ENCODE results near the gene ERCC1. TPM values are rescaled to one million over a fixed set of nuclear protein-coding genes. Genes with fewer than 3 reads are reported as not detected.

Gene ERCC1
- total and polyA plus RNA-seq, 4 donors, result 19.2 to 28.7 (median 22.0) TPM

DNA sequence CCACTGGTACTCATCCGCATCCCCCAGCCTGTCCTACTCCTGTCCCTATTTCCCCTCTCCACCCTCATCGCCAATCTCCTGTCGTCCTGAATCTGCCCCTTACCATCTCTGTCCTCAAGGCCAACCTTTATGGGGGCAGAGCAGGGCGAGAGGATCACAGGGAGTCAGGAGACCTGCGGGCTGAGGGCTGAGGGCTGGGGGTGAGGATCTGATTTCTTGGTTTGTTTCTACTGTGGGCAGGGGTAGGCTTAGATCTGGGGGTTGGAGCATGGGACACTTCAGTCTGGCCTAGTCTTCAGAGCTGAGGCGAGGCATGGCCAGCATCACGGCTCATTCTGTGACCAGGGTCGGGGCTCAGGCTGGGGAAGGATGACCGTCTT lies 16.5 kb upstream of the ERCC1 start:
- WGBS, result 71% methylated on average over 9 of the region's 9 CpGs
- H3K36me3 ChIP-seq (ENCODE audit: control insufficient read depth in 4 of 4, insufficient read depth in 3 of 4, low read depth in 1 of 4, low read length in 3 of 4), result no peaks in the 10 kb centered on the region
- no peaks in the 10 kb centered on the region for H3K27me3 ChIP-seq (ENCODE audit: control insufficient read depth in 4 of 4, insufficient read depth in 4 of 4, low read length in 3 of 4)
- H3K9me3 ChIP-seq (ENCODE audit: control insufficient read depth in 4 of 4, low read length in 3 of 4), result no peaks in the 10 kb centered on the region
- H3K9ac ChIP-seq (ENCODE audit: low read depth in 1 of 2, low read length in 2 of 2), result no peak overlapping the region
- peaks cover 4 to 17% (median 9%) of the 10 kb centered on the region in 4 donors for H3K4me1 ChIP-seq (ENCODE audit: control insufficient read depth in 4 of 4, insufficient read depth in 4 of 4, low read length in 3 of 4)
- peak overlapping the region in 1 of 3 donors; percentile 84 for H3K4me3 ChIP-seq (ENCODE audit: low read depth in 1 of 3, low read length in 3 of 3)
- TF ChIP-seq, protein P1, sequence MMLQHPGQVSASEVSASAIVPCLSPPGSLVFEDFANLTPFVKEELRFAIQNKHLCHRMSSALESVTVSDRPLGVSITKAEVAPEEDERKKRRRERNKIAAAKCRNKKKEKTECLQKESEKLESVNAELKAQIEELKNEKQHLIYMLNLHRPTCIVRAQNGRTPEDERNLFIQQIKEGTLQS (IDR thresholded peaks at IDR 0.05), result no peak
- TF ChIP-seq SP1 (IDR thresholded peaks at IDR 0.05) (no peak), JUND (IDR thresholded peaks at IDR 0.05) (no peak), FOXA2 (IDR thresholded peaks at IDR 0.05) (no peak), RXRA (IDR thresholded peaks at IDR 0.05) (no peak), NR2F2 (IDR thresholded peaks at IDR 0.05) (no peak), GABPA (IDR thresholded peaks at IDR 0.05 in 1 of 2, conservative IDR thresholded peaks at IDR 0.05 in 1 of 2) (no peak), YY1 (IDR thresholded peaks at IDR 0.05) (no peak), EGR1 (IDR thresholded peaks at IDR 0.05; ENCODE audit: low read depth in 2 of 2) (no peak), HNF4A (conservative IDR thresholded peaks at IDR 0.05) (no peak), HNF4G (IDR thresholded peaks at IDR 0.05) (no peak)
- TF ChIP-seq, protein P2, sequence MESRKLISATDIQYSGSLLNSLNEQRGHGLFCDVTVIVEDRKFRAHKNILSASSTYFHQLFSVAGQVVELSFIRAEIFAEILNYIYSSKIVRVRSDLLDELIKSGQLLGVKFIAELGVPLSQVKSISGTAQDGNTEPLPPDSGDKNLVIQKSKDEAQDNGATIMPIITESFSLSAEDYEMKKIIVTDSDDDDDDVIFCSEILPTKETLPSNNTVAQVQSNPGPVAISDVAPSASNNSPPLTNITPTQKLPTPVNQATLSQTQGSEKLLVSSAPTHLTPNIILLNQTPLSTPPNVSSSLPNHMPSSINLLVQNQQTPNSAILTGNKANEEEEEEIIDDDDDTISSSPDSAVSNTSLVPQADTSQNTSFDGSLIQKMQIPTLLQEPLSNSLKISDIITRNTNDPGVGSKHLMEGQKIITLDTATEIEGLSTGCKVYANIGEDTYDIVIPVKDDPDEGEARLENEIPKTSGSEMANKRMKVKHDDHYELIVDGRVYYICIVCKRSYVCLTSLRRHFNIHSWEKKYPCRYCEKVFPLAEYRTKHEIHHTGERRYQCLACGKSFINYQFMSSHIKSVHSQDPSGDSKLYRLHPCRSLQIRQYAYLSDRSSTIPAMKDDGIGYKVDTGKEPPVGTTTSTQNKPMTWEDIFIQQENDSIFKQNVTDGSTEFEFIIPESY (IDR thresholded peaks at IDR 0.05), result no peak
- TF ChIP-seq, protein P3, sequence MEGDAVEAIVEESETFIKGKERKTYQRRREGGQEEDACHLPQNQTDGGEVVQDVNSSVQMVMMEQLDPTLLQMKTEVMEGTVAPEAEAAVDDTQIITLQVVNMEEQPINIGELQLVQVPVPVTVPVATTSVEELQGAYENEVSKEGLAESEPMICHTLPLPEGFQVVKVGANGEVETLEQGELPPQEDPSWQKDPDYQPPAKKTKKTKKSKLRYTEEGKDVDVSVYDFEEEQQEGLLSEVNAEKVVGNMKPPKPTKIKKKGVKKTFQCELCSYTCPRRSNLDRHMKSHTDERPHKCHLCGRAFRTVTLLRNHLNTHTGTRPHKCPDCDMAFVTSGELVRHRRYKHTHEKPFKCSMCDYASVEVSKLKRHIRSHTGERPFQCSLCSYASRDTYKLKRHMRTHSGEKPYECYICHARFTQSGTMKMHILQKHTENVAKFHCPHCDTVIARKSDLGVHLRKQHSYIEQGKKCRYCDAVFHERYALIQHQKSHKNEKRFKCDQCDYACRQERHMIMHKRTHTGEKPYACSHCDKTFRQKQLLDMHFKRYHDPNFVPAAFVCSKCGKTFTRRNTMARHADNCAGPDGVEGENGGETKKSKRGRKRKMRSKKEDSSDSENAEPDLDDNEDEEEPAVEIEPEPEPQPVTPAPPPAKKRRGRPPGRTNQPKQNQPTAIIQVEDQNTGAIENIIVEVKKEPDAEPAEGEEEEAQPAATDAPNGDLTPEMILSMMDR (IDR thresholded peaks at IDR 0.05; ENCODE audit: low read depth, low read length, missing input control), result no peak
- TF ChIP-seq, protein P4, sequence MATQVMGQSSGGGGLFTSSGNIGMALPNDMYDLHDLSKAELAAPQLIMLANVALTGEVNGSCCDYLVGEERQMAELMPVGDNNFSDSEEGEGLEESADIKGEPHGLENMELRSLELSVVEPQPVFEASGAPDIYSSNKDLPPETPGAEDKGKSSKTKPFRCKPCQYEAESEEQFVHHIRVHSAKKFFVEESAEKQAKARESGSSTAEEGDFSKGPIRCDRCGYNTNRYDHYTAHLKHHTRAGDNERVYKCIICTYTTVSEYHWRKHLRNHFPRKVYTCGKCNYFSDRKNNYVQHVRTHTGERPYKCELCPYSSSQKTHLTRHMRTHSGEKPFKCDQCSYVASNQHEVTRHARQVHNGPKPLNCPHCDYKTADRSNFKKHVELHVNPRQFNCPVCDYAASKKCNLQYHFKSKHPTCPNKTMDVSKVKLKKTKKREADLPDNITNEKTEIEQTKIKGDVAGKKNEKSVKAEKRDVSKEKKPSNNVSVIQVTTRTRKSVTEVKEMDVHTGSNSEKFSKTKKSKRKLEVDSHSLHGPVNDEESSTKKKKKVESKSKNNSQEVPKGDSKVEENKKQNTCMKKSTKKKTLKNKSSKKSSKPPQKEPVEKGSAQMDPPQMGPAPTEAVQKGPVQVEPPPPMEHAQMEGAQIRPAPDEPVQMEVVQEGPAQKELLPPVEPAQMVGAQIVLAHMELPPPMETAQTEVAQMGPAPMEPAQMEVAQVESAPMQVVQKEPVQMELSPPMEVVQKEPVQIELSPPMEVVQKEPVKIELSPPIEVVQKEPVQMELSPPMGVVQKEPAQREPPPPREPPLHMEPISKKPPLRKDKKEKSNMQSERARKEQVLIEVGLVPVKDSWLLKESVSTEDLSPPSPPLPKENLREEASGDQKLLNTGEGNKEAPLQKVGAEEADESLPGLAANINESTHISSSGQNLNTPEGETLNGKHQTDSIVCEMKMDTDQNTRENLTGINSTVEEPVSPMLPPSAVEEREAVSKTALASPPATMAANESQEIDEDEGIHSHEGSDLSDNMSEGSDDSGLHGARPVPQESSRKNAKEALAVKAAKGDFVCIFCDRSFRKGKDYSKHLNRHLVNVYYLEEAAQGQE (IDR thresholded peaks at IDR 0.05), result no peak
- TF ChIP-seq, protein P5, sequence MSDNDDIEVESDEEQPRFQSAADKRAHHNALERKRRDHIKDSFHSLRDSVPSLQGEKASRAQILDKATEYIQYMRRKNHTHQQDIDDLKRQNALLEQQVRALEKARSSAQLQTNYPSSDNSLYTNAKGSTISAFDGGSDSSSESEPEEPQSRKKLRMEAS (IDR thresholded peaks at IDR 0.05), result no peak
- no peak for DNase-seq (ENCODE audit: low spot score)
- peak overlapping the region; percentile 39 to 62 for H3K27ac ChIP-seq (ENCODE audit: low read depth in 1 of 2, low read length in 2 of 2)
